HG03520 (cell line): Measurements from ENCODE around the gene EGFL7.

Experiments
- ATAC-seq: cut with Tn5 transposase; IDR thresholded peaks from one replicate; pipeline ENCODE4 v1.9.1; 2021; ENCODE audit warnings: mild to moderate bottlenecking, moderate library complexity; ENCODE audit not compliant: unreplicated experiment

Gene EGFL7

GRCh38 chr9:136714096-136714892 lies 51.6 kb downstream of the EGFL7 start:
- no peak for ATAC-seq

- no peak for ATAC-seq
Observed at GRCh38 chr9:136714893-136715274, 52.2 kb downstream of the EGFL7 start.

GRCh38 chr9:136717399-136717798 lies 54.7 kb downstream of the EGFL7 start:
- no peak for ATAC-seq

GRCh38 chr9:136718345-136719194 lies 55.9 kb downstream of the EGFL7 start:
- ATAC-seq = no peak

GRCh38 chr9:136719195-136719880 lies 56.6 kb downstream of the EGFL7 start:
- no peak for ATAC-seq

- ATAC-seq = no peak
Observed at GRCh38 chr9:136720251-136720897, 57.7 kb downstream of the EGFL7 start.

GRCh38 chr9:136720898-136721338 lies 58.2 kb downstream of the EGFL7 start:
- ATAC-seq = no peak

GRCh38 chr9:136721339-136722092 lies 58.8 kb downstream of the EGFL7 start:
- ATAC-seq = no peak
